HG02938 (cell line): ENCODE measurements around the gene NINL.

Experiments used
- ATAC-seq: cut with Tn5 transposase; IDR thresholded peaks from one replicate; pipeline ENCODE4 v1.9.1; 2021; ENCODE audit warnings: mild to moderate bottlenecking, moderate library complexity; ENCODE audit not compliant: unreplicated experiment

The NINL gene

GRCh38 chr20:25468126-25469075, 116.9 kb downstream of the NINL start:
- ATAC-seq, result no peak

- no peak for ATAC-seq
Observed at GRCh38 chr20:25467441-25467840, 117.9 kb downstream of the NINL start.

GRCh38 chr20:25466846-25467245, 118.5 kb downstream of the NINL start:
- ATAC-seq, result no peak

GRCh38 chr20:25465243-25466135, 119.8 kb downstream of the NINL start:
- no peak for ATAC-seq

- ATAC-seq, result no peak
Observed at GRCh38 chr20:25464501-25465242, 120.7 kb downstream of the NINL start.

GRCh38 chr20:25461786-25462545, 123.4 kb downstream of the NINL start:
- ATAC-seq, result no peak

- ATAC-seq, result no peak
Observed at GRCh38 chr20:25461281-25461650, 124.1 kb downstream of the NINL start.

- ATAC-seq, result no peak
Observed at GRCh38 chr20:25460566-25461280, 124.6 kb downstream of the NINL start.

- no peak for ATAC-seq
Observed at GRCh38 chr20:25459916-25460535, 125.3 kb downstream of the NINL start.

- no peak for ATAC-seq
Observed at GRCh38 chr20:25459111-25459830, 126.1 kb downstream of the NINL start.

- ATAC-seq, result no peak
Observed at GRCh38 chr20:25457886-25458680, 127.2 kb downstream of the NINL start.

GRCh38 chr20:25454153-25454900, 131.0 kb downstream of the NINL start:
- no peak for ATAC-seq

- ATAC-seq, result no peak
Observed at GRCh38 chr20:25453035-25453810, 132.1 kb downstream of the NINL start.

GRCh38 chr20:25452333-25452732, 133.0 kb downstream of the NINL start:
- no peak for ATAC-seq

- no peak for ATAC-seq
Observed at GRCh38 chr20:25447671-25448070, 137.7 kb downstream of the NINL start.

GRCh38 chr20:25444556-25444955, 140.8 kb downstream of the NINL start:
- no peak for ATAC-seq
